ENCODE data around the gene TMEM272. TPM values are rescaled to one million over a fixed set of nuclear protein-coding genes. Genes with fewer than 3 reads are reported as not detected.

The TMEM272 gene
- total RNA-seq, 2 donors from 2014 or later, result 1.3 to 1.7 TPM

DNA sequence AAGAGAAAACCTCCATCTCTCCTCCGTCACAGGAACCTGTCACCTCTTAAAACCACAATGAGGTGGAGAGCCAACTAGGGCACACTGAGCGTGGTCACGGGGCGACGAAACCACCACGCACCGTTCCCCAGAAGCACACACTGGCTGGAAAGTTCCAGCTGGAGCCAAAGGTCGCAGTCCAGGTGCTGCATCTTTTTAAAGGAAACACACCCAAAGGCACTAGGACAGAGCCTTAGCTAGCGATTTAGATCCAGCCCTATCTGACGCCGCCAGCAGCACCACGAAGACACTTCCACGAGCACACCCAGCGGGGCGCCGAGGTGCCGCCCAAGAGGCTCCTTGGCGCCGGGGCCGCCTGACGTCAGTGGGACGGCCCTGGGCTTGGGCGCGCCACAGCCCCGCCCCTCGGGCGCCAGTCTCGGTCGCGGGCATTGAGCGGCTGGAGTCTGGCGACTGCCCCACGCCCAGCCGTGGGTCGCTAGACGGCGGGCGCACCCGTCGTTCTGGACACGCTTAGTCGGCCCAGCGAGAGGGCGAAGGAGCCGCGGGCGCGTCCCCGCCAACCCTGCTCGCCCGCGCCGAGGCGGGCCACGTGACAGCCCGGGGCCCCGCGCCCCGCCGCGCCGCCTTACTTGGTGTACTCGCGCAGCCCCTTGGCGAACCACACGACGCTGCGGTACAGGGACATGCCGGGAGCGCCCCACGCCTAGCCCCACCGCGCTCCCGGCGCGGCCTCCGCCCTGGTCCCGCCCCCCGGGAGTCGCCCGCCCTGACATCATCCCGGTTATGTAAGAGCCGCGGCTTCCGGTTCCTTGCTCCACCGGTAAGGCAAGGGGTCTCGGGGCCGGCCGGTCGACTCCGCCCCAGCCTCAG, 41.3 kb downstream of the TMEM272 start, which contains the start of gene DHRS12:
Gene DHRS12, minus strand, starts transcription at position 742 of the 873 bp plus-strand sequence. CDS start 4,504 bp downstream, outside the sequence.
- H3K9me3 ChIP-seq (ENCODE audit: control insufficient read depth, low read length, poor library complexity, severe bottlenecking), result no peaks in the 10 kb centered on the region
- Mint-ChIP-seq H3K36me3 (ENCODE audit: low read depth) (peaks cover 5% of the 10 kb centered on the region), H3K4me1 (peaks cover 46% of the 10 kb centered on the region), H3K4me3 (peak within 1 kb of the TSS; percentile 93), H3K27ac (peak within 1 kb of the TSS; percentile 93), H3K27me3 (no peaks in the 10 kb centered on the region)
- DNase-seq, result peak; percentile 80 to 87 (median 85)
- peak; percentile 72 for ATAC-seq

- ATAC-seq, result no peak
- Mint-ChIP-seq H3K27me3 (no peaks in the 10 kb centered on the region), H3K4me1 (peaks cover 47% of the 10 kb centered on the region), H3K27ac (peak overlapping the region; percentile 93), H3K36me3 (ENCODE audit: low read depth) (peaks cover 5% of the 10 kb centered on the region), H3K4me3 (peak overlapping the region; percentile 93)
- DNase-seq, result no peak
- H3K9me3 ChIP-seq (ENCODE audit: control insufficient read depth, low read length, poor library complexity, severe bottlenecking), result no peaks in the 10 kb centered on the region
Observed at GRCh38 chr13:51802631-51803418, 42.2 kb downstream of the TMEM272 start.

DNA sequence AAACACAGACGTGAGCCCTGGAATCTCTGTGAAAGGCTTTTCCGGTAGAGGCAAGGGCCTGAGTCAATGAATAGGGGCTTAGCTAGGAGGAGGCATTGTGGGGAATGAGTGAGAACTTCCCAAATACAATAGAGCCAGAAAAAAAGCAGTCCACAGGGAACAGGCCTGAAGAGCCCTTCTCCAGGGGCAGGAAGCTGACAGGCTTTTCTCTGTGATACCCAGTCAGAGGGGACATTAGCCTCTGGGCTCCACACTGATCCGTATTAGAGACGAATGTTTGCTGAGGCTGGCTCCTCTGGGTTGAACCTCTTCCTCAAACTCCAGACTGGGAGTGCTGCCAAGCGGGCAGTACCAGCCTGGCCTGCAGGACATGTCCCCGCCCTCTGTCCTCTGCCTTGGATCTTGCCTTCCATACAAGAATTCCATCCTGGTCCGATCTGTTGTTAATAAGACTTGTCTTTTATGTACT, 43.3 kb downstream of the TMEM272 start:
- Mint-ChIP-seq H3K4me1 (peaks cover 46% of the 10 kb centered on the region), H3K4me3 (peak overlapping the region; percentile 93), H3K36me3 (ENCODE audit: low read depth) (peaks cover 5% of the 10 kb centered on the region), H3K27me3 (no peaks in the 10 kb centered on the region), H3K27ac (peak overlapping the region; percentile 93)
- ATAC-seq, result no peak
- no peaks in the 10 kb centered on the region for H3K9me3 ChIP-seq (ENCODE audit: control insufficient read depth, low read length, poor library complexity, severe bottlenecking)
- no peak for DNase-seq

DNA sequence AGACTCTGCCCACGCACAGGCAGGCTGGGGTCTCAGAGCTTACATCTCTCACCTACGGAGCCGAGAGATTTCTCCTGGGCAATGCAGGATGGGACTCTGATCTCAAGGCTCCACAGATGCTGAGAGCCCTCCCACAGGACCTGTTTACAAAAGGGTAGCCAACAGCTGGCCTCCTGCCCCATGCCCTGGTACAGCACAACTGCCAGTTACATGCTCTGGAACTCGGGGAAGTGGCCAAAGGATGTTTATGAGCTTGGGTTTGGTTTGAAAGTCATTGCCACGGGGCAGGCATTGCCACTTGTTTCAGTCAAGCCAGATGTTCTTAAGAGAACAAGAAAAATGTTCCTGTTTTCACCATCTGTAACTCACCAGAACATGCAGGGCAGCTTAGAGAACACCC, 44.5 kb downstream of the TMEM272 start:
- Mint-ChIP-seq H3K4me1 (peaks cover 40% of the 10 kb centered on the region), H3K4me3 (no peak overlapping the region)

DNA sequence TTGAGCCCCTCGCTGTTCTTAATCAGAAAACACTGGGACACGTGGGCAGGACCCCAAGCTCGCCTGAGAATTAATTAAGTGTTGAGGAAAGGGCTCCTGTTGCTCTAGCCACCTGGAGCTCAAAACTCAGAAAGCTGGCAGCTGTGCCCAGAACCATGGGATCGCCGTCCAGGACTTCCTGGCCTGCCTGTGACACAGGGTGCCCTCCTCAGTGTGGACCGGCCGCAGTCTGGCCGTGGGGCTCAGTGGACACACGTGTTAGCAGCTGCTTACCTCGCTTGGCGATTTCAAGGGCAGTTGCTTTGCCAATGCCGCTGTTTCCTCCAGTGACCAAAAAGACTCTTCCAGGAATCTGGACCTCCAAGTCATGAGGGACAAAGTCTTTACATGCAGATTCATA, 45.7 kb downstream of the TMEM272 start:
- H3K4me1 Mint-ChIP-seq, result peaks cover 33% of the 10 kb centered on the region
- peaks cover 5% of the 10 kb centered on the region for H3K36me3 Mint-ChIP-seq (ENCODE audit: low read depth)
- H3K27ac Mint-ChIP-seq, result peak overlapping the region; percentile 93
- ATAC-seq, result no peak
- H3K4me3 Mint-ChIP-seq, result no peak overlapping the region
- DNase-seq, result no peak
- no peaks in the 10 kb centered on the region for H3K27me3 Mint-ChIP-seq
- no peaks in the 10 kb centered on the region for H3K9me3 ChIP-seq (ENCODE audit: control insufficient read depth, low read length, poor library complexity, severe bottlenecking)

More for the DNA sequence above, 44.5 kb downstream of the TMEM272 start:
- no peaks in the 10 kb centered on the region for H3K9me3 ChIP-seq (ENCODE audit: control insufficient read depth, low read length, poor library complexity, severe bottlenecking)
- H3K36me3 Mint-ChIP-seq (ENCODE audit: low read depth), result peaks cover 5% of the 10 kb centered on the region
- no peak for DNase-seq
- peak overlapping the region; percentile 93 for H3K27ac Mint-ChIP-seq
- no peaks in the 10 kb centered on the region for H3K27me3 Mint-ChIP-seq
- no peak for ATAC-seq

DNA sequence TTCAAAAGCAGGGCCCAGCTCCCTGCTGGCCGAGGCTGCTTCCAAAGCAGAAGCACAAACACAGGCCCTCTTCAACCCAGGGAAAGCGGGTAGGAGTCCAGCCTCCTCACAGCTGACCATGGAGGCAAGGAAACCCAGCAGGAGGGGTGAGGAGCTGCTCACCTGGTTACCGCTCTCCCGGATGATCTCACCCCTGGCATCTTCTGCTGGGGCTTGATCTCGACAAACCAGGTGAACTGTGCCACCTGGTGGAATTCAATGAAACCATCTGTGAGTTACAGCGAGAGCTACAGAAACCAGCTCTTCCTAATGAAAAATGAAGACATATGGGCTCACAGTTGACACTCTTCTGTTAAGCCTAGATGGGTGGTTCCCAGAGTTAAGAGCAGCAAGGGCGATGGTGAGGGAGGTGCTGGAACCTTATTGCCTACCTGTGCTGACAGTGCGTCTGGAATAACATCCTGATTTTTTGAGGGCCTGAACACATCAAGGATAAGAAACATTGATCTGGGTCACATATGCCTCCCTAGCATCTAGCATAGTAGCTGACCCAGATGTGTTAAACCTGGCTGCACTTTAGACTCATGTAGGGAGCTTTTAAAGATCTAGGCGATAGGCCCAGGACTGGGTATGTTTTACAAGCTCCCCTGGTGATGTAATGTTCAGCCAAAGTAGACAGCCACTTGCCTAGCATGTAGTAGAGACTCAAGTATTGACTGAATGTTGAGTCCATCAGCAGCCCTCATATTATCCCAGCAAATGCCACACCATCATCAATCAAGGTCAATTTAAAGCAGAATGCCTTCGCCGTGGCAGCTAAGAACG, 47.1 kb downstream of the TMEM272 start:
- DNase-seq, result peak in 2 of 3 donors; percentile 38 to 45

GRCh38 chr13:51796546-51796945, 48.4 kb downstream of the TMEM272 start:
- Mint-ChIP-seq H3K4me1 (peaks cover 25% of the 10 kb centered on the region), H3K27ac (no peak overlapping the region), H3K27me3 (no peaks in the 10 kb centered on the region), H3K36me3 (ENCODE audit: low read depth) (peaks cover 2% of the 10 kb centered on the region), H3K4me3 (no peak overlapping the region)
- no peaks in the 10 kb centered on the region for H3K9me3 ChIP-seq (ENCODE audit: control insufficient read depth, low read length, poor library complexity, severe bottlenecking)
- ATAC-seq (no peak), DNase-seq (no peak)

More for the DNA sequence above, 47.1 kb downstream of the TMEM272 start:
- no peaks in the 10 kb centered on the region for H3K9me3 ChIP-seq (ENCODE audit: control insufficient read depth, low read length, poor library complexity, severe bottlenecking)
- Mint-ChIP-seq H3K27me3 (no peaks in the 10 kb centered on the region), H3K4me3 (no peak overlapping the region), H3K27ac (peak overlapping the region; percentile 93), H3K36me3 (ENCODE audit: low read depth) (peaks cover 4% of the 10 kb centered on the region), H3K4me1 (peaks cover 34% of the 10 kb centered on the region)
- ATAC-seq, result peak; percentile 38

- Mint-ChIP-seq H3K4me3 (no peak overlapping the region), H3K36me3 (ENCODE audit: low read depth) (peaks cover 5% of the 10 kb centered on the region), H3K27me3 (no peaks in the 10 kb centered on the region), H3K27ac (peak overlapping the region; percentile 1), H3K4me1 (peaks cover 26% of the 10 kb centered on the region)
- ATAC-seq (no peak), DNase-seq (no peak)
- no peaks in the 10 kb centered on the region for H3K9me3 ChIP-seq (ENCODE audit: control insufficient read depth, low read length, poor library complexity, severe bottlenecking)
Observed at GRCh38 chr13:51795419-51795818, 49.6 kb downstream of the TMEM272 start.

DNA sequence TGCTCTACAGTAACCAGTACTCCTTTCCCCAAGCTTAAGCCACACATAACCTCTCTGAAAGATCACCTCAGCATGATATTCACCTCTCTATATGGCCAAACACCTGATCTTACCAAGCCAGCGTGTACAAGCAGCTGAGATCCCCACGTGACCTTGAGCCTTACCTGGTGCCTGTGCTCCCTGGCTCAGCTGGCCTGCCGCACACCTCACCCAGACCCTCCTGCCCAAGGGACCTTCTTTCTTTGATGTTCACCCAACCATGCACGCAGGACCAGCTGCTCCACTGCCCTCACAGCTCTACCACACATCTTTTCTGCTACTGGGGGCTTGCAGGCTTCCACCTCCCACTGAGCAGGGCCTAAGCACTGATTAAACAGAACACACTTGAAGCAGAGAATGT, 50.0 kb downstream of the TMEM272 start:
- H3K36me3 Mint-ChIP-seq (ENCODE audit: low read depth), result peaks cover 5% of the 10 kb centered on the region
- no peak overlapping the region for H3K4me3 Mint-ChIP-seq
- H3K9me3 ChIP-seq (ENCODE audit: control insufficient read depth, low read length, poor library complexity, severe bottlenecking), result no peaks in the 10 kb centered on the region
- DNase-seq (no peak), ATAC-seq (no peak)
- peaks cover 26% of the 10 kb centered on the region for H3K4me1 Mint-ChIP-seq
- H3K27me3 Mint-ChIP-seq, result no peaks in the 10 kb centered on the region
- no peak overlapping the region for H3K27ac Mint-ChIP-seq

- no peak overlapping the region for H3K4me3 Mint-ChIP-seq
- peak overlapping the region; percentile 11 for H3K27ac Mint-ChIP-seq
- no peaks in the 10 kb centered on the region for H3K27me3 Mint-ChIP-seq
- H3K9me3 ChIP-seq (ENCODE audit: control insufficient read depth, low read length, poor library complexity, severe bottlenecking), result no peaks in the 10 kb centered on the region
- H3K36me3 Mint-ChIP-seq (ENCODE audit: low read depth), result peaks cover 11% of the 10 kb centered on the region
- DNase-seq (no peak), ATAC-seq (peak; percentile 54)
- H3K4me1 Mint-ChIP-seq, result peaks cover 22% of the 10 kb centered on the region
Observed at GRCh38 chr13:51793570-51794271, 51.3 kb downstream of the TMEM272 start.

DNA sequence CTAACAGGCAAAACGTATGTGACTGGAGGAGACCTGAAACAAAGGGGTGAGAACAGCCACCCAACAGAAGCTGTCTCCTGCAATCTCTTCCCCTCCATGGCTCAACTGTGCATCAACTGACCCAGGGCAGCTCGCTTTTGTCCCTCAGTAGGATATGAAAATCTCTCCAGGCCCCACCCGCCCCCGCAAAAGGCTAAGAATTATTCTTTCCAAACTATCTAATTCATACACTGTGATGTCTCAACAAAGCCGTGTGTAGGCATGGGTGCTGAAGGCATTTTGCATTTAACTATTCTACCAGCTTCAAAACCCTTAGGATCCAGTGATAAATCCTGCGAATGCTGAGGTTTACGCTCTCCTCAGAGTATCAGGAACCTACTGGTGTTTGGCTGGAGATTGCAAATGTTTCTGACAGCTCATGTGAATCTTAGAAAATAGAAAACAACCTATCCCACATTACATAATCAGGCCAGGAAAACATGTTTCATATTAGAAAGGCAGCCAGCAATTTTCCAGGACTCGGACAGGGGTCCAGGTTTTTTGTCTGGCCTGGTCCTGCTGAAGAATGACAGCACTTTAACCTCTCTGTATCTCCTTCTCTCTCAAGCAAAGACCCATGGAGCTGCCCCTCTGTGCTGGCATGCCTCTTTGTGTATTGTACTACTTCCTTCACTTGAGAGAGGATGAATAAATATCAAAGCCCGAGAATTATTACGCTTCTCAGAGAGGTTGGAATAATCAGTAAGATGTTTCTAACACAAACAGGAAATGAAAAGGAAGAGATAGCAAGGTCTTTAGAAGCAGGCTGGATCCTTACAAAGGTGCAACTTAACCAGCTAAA, 58.3 kb downstream of the TMEM272 start:
- H3K27me3 Mint-ChIP-seq, result no peaks in the 10 kb centered on the region
- peak overlapping the region; percentile 9 for H3K27ac Mint-ChIP-seq
- no peak for ATAC-seq

More for the DNA sequence above, 58.3 kb downstream of the TMEM272 start:
- no peak for DNase-seq
- no peak overlapping the region for H3K4me3 Mint-ChIP-seq
- H3K9me3 ChIP-seq (ENCODE audit: control insufficient read depth, low read length, poor library complexity, severe bottlenecking), result no peaks in the 10 kb centered on the region
- peaks cover 7% of the 10 kb centered on the region for H3K4me1 Mint-ChIP-seq
- peaks cover 11% of the 10 kb centered on the region for H3K36me3 Mint-ChIP-seq (ENCODE audit: low read depth)

Measured in T-helper 17 cell (primary cell).